Vagina (tissue), 2 donors: ENCODE results near the gene HDAC11. TPM values are rescaled to one million over a fixed set of nuclear protein-coding genes. Genes with fewer than 3 reads are reported as not detected.

Experiments used
- DNase-seq, 2 donors: peaks; one replicate each; pipeline ENCODE4 v3.0.0-alpha.2; 2017; ENCODE audit errors: extremely low spot score in 2 of 2
- H3K27ac ChIP-seq: fragments of 200-600 bp; sonication (generic); one replicate; pipeline ENCODE4 v1.5.1; 2019
- H3K27me3 ChIP-seq: fragments of 200-600 bp; sonication (generic); one replicate; pipeline ENCODE4 v1.5.1; 2019
- H3K36me3 ChIP-seq, 2 donors: fragments of 200-600 bp; sonication (generic); one replicate each; pipeline ENCODE4 v1.5.1; 2017 to 2019
- H3K4me1 ChIP-seq: fragments of 200-600 bp; sonication (generic); one replicate; pipeline ENCODE4 v1.5.1; 2019
- H3K4me3 ChIP-seq, 2 donors: fragments of 200-600 bp; sonication (generic); 1 replicate in 1 of 2; 2 replicates in 1 of 2; pipeline ENCODE4 v1.5.1; 2016 to 2019
- H3K9me3 ChIP-seq: fragments of 200-600 bp; sonication (generic); one replicate; pipeline ENCODE4 v1.5.1; 2019
- CTCF ChIP-seq, 3 experiments: fragments of 450-650 bp in 2 of 3; fragments of 200-600 bp in 1 of 3; sonication (generic) in 1 of 3; IDR thresholded peaks; one replicate each; pipeline ENCODE4 v1.5.1; 2017 to 2019; ENCODE audit warnings: antibody characterized with exemption in 3 of 3, mild to moderate bottlenecking in 2 of 3, moderate library complexity in 2 of 3
- POLR2A ChIP-seq, 2 donors: fragments of 450-650 bp; IDR thresholded peaks; one replicate each; pipeline ENCODE4 v1.6.1; 2017; ENCODE audit warnings: antibody characterized with exemption in 2 of 2, mild to moderate bottlenecking in 2 of 2, moderate library complexity in 2 of 2
- POLR2AphosphoS5 ChIP-seq, 2 donors: sonication (generic); formaldehyde crosslinking; IDR thresholded peaks; one replicate each; pipeline ENCODE4 v1.9.0; 2017; ENCODE audit warnings: antibody characterized with exemption in 2 of 2, mild to moderate bottlenecking in 2 of 2, low read depth in 1 of 2; ENCODE audit not compliant: insufficient read depth in 1 of 2
- intact Hi-C: fragments of 100-400 bp; cut with DNase I; formaldehyde crosslinking; loops from one replicate; pipeline ENCODE4 v1.15.1; 2023
- total RNA-seq: library from RNA; depleted of rRNA; stranded (reverse); fragments of >200 nt; gene quantifications from one replicate; pipeline ENCODE4 v1.2.3, GENCODE V29; 2016

HDAC11 gene
- total RNA-seq, 1 donor from 2014 or later = 12.0 TPM

GRCh38 chr3:13548696-13549622, 68.9 kb downstream of the HDAC11 start, which contains the start of gene FBLN2:
Gene FBLN2 (plus strand): TSS chr3:13549125. CDS start chr3:13570356, 21,231 bp downstream.
- Histone ChIP-seq H3K9me3 (no peaks in the 10 kb centered on the region), H3K4me1 (peaks cover 64% of the 10 kb centered on the region), H3K27me3 (no peaks in the 10 kb centered on the region), H3K36me3 (no peaks in the 10 kb centered on the region), H3K4me3 (peak within 1 kb of the TSS; percentile 65 to 73), H3K27ac (peak within 1 kb of the TSS; percentile 93)
- intact Hi-C loops = no loop called here
- TF ChIP-seq CTCF (IDR thresholded peaks at IDR 0.05) = no peak
- peak in 1 of 2 donors; percentile 75 for TF ChIP-seq POLR2AphosphoS5 (IDR thresholded peaks at IDR 0.05; ENCODE audit: insufficient read depth in 1 of 2, low read depth in 1 of 2)
- TF ChIP-seq POLR2A (IDR thresholded peaks at IDR 0.05) = peak in 1 of 2 donors; percentile 54
- no peak for DNase-seq

GRCh38 chr3:13549623-13550422, 69.7 kb downstream of the HDAC11 start:
- no peak for DNase-seq
- peak overlapping the region; percentile 65 to 73 for H3K4me3 ChIP-seq
- H3K27ac ChIP-seq = peak overlapping the region; percentile 93
- H3K4me1 ChIP-seq = peaks cover 63% of the 10 kb centered on the region
- H3K27me3 ChIP-seq = no peaks in the 10 kb centered on the region
- no peaks in the 10 kb centered on the region for H3K9me3 ChIP-seq
- TF ChIP-seq CTCF (IDR thresholded peaks at IDR 0.05) (no peak), POLR2AphosphoS5 (IDR thresholded peaks at IDR 0.05; ENCODE audit: insufficient read depth in 1 of 2, low read depth in 1 of 2) (no peak), POLR2A (IDR thresholded peaks at IDR 0.05) (no peak)
- no peaks in the 10 kb centered on the region for H3K36me3 ChIP-seq
- intact Hi-C loops = no loop called here

DNA sequence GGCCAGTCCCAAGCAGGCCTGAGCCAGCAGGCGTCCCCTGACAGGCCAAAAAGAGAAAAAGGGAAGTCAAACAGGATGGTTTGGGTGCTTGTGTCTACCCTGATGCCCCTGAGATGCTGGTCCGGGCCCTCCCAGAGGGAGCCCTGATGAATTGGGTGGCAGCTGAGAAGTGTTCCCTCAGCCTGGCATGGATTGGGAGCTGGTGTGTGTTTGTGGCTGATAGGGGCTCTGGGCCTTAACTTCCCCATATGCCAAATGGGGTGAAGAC, 70.3 kb downstream of the HDAC11 start:
- Histone ChIP-seq H3K9me3 (no peaks in the 10 kb centered on the region), H3K36me3 (no peaks in the 10 kb centered on the region), H3K4me3 (peak overlapping the region; percentile 65 to 73), H3K27ac (peak overlapping the region; percentile 93), H3K4me1 (peaks cover 63% of the 10 kb centered on the region), H3K27me3 (no peaks in the 10 kb centered on the region)
- intact Hi-C loops = no loop called here
- TF ChIP-seq POLR2A (IDR thresholded peaks at IDR 0.05) (no peak), POLR2AphosphoS5 (IDR thresholded peaks at IDR 0.05; ENCODE audit: insufficient read depth in 1 of 2, low read depth in 1 of 2) (no peak), CTCF (IDR thresholded peaks at IDR 0.05) (no peak)
- no peak for DNase-seq

DNA sequence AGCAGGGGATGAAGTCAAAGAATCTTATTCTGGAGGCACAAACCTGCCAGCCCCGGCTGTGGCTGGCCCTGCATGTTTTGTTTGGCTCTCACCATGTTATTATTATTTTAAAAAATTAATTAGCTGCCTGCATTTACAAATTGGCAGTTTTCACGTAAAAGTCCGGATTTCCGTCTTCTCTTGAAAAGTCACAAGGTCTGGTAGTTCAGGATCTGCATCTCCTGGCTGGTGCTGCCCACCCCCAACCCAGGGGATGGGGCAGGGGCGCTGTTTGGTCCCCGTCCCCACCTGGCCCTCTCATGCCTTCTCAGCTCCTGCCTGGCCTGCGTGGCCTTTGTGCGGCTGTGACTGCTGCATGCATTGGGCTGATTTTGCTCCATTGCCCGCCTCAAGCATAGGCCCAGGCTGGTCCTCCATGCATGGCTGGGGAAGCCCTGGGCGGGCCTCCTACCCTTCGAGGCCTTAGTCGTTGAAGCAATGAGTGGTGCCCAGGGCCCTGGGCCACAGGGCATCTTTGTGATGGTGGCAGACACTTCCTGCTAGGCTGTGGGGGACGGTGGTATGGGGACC, 70.8 kb downstream of the HDAC11 start:
- Histone ChIP-seq H3K4me1 (peaks cover 66% of the 10 kb centered on the region), H3K9me3 (no peaks in the 10 kb centered on the region), H3K27me3 (no peaks in the 10 kb centered on the region), H3K36me3 (no peaks in the 10 kb centered on the region), H3K4me3 (peak overlapping the region; percentile 65 to 73), H3K27ac (peak overlapping the region; percentile 93)
- DNase-seq = no peak
- TF ChIP-seq CTCF (IDR thresholded peaks at IDR 0.05) (no peak), POLR2A (IDR thresholded peaks at IDR 0.05) (no peak), POLR2AphosphoS5 (IDR thresholded peaks at IDR 0.05; ENCODE audit: insufficient read depth in 1 of 2, low read depth in 1 of 2) (peak in 1 of 2 donors; percentile 11)
- intact Hi-C loops = no loop called here
